ENCODE data around the gene ACTL10.

GRCh38 chr20:33664085-33664761, 2.5 kb upstream of the ACTL10 start:
- TF ChIP-seq POLR2A (IDR thresholded peaks at IDR 0.05; ENCODE audit: low read depth, low read length) (no peak), POLR2AphosphoS5 (IDR thresholded peaks at IDR 0.05; ENCODE audit: low read depth, low read length) (no peak), TAF1 (IDR thresholded peaks at IDR 0.05; ENCODE audit: low read depth, low read length) (no peak), POU2F2 (IDR thresholded peaks at IDR 0.05; ENCODE audit: low read depth, low read length) (no peak), PAX5 (IDR thresholded peaks at IDR 0.05; ENCODE audit: insufficient read depth, low read length, severe bottlenecking) (no peak)

Data from GM12891 (cell line).